HG02973 (cell line): Measurements from ENCODE around the gene SETD3.
"Not testable (repeated sequence)": the region's sequence is repeated elsewhere in the genome, so short reads cannot be mapped to it uniquely, and the experiment has no call there.

Experiments used
- ATAC-seq: cut with Tn5 transposase; IDR thresholded peaks from one replicate; pipeline ENCODE4 v1.9.1; 2021; ENCODE audit warnings: moderate library complexity; ENCODE audit not compliant: unreplicated experiment

SETD3 gene

GRCh38 chr14:99363616-99364290 lies 116.9 kb downstream of the SETD3 start:
- no peak for ATAC-seq

DNA sequence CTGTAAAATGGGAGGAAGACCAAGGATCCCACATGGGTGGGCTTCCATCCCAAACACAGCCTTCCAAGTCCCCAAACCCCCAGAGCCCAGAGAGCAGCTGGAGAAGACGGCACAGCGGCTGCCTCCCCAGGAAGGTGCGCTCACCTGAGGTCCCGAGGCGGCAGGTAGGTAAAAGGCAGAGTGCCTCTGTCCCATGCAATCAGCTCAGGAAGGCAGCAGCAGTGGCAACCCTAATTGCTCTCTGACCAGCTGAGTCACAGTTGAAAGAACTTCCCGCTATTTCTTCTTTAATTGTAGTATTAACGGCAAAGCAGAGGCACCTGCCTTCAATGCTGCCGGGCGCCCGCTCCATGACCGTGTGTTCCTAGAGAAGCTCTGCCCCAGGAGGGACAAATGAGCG lies 117.6 kb downstream of the SETD3 start:
- ATAC-seq = no peak

GRCh38 chr14:99361596-99362215 lies 119.0 kb downstream of the SETD3 start:
- ATAC-seq = no peak

GRCh38 chr14:99360774-99361595 lies 119.7 kb downstream of the SETD3 start:
- ATAC-seq = no peak

DNA sequence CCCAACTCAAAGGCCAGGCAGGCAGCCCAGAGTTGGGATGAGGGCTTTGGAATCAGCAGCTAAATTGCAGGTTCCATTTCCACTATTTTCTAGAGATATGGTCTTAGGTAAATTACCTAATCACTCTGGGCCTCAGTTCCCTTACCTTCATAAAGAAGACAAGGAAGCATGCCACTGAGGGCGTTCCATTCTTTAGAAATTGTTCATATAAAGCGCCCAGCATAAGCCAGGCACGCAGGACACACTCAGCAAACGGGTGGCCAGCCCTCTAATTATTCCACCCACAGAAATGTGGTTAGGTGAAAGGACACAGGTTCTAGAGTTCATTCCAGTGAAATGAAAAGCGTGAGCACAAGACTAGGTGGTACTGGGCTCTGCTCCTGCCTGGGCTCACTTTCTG lies 120.8 kb downstream of the SETD3 start:
- ATAC-seq = no peak

- ATAC-seq = no peak
Observed at GRCh38 chr14:99357916-99358390, 122.7 kb downstream of the SETD3 start.

- ATAC-seq = no peak
Observed at GRCh38 chr14:99357151-99357915, 123.3 kb downstream of the SETD3 start.

GRCh38 chr14:99356031-99356608 lies 124.5 kb downstream of the SETD3 start:
- ATAC-seq = no peak

- ATAC-seq = no peak
Observed at GRCh38 chr14:99354166-99354875, 126.3 kb downstream of the SETD3 start.

- ATAC-seq = no peak
Observed at GRCh38 chr14:99352688-99353280, 127.9 kb downstream of the SETD3 start.

DNA sequence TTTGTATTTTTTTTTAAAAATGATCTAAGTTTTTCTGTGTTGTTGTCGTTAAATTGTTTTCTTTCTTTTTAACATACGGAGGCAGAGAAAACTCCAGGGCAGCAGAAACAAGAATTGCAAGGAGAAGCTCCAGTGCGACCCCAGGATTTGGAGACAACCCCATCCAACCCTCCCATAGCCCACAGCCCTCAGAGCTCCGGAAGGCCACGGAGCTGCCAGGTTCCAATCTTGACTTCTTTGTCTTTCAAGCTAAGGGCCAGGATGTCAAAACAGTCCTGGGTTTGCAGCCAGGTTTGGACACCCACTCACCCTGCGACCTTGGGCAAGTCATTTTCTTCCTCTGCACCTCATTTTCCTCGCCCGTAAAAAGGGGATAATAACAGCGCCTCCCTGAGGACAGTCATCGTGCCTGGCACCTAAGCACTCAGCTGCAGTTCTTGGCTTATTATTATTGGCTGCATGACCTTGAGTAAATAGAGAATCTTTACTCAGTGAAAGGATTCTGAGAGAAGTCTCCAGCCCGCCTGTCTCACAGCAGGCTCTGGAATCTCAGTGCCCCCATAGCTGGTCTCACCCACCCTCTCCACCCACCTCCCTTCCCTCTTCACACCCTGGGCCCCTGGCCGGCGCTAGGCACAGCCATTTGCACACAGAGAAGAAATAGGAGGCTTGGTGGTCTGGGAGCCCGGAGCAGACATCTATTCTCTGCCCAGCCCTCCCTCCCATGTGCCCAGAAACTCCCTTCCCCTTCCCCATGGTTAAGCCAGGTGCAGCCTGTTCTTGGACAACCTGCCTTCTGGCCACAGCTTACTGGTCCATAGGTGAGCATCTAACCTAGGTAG lies 129.3 kb downstream of the SETD3 start:
- ATAC-seq = no peak

DNA sequence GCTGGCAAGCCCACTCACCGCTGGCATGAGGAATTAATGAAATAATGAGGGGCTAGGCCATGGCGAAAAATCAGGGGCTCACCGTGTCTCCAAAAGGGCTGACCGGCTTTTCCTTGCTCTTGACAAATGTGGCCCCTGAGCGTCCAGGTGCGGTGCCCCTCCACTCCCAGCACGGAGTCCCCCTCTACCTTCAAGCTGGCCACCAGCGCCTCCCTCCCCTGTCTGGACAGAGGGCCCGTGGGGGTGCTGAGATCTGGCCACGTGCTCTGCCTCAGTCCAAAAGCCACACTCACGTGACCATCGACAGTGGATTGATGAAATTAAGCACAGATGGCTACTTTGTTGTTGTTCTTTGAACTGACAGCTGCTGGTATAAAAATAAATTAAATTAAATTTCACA lies 129.9 kb downstream of the SETD3 start:
- no peak for ATAC-seq

DNA sequence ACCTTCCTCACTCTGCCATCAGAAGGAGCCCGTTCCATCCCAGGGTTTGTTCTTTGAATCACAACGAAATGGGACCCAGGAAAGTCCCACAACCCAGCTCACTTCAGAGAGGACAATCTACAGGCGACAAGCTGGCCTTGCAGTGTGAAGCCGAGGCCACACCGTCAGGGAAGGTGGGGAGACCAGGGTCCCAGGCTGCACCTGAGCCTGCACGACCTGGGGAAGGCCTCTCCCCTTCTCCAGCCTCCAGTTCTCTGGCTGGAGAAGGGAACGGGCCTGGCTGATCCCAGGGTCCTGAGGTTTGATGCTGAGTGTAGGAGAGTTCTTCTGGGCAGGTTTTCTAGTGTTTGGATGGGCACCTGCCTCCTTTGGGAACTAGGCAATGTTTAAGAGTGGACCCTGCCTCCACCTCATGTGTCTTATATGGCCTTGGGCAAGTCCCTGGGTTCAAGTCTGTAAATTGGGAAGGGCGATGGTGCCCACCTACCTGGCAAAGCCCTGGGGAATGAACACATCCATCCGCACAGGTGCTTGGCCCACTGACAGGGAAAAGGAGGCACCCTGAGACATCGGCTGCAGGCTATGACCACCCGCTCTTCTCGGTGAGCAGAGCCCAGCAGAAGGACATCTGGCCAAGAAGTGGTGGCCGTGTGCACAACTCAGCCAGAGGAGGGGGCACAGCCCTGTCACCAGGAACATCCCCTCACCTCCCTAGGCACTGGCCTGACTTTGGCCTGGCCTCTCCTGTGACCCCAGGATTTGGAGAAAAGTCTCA lies 130.8 kb downstream of the SETD3 start:
- no peak for ATAC-seq

- ATAC-seq = no peak
Observed at GRCh38 chr14:99348816-99349614, 131.6 kb downstream of the SETD3 start.

DNA sequence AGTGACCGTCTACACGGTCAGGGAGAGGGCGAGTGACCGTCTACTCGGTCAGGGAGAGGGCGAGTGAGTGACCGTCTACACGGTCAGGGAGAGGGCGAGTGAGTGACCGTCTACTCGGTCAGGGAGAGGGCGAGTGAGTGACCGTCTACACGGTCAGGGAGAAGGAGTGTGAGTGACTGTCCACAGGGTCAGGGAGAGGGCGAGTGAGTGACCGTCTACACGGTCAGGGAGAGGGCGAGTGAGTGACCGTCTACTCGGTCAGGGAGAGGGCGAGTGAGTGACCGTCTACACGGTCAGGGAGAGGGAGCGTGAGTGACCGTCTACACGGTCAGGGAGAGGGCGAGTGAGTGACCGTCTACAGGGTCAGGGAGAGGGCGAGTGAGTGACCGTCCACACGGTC lies 132.4 kb downstream of the SETD3 start:
- not testable (repeated sequence) for ATAC-seq
